ENCODE data around the gene CPXM2.

The CPXM2 gene

GRCh38 chr10:123848564-123849457 lies 42.8 kb downstream of the CPXM2 start:
- no peak for DNase-seq

GRCh38 chr10:123847686-123848432 lies 43.7 kb downstream of the CPXM2 start:
- no peak for DNase-seq

- no peak for DNase-seq
These were observed 47.8 kb downstream of the CPXM2 start for GRCh38 chr10:123843835-123844234.

GRCh38 chr10:123842692-123843385 lies 48.8 kb downstream of the CPXM2 start:
- DNase-seq, result peak in 3 of 56 donors; percentile 11 to 27 (median 16)

GRCh38 chr10:123841560-123841959 lies 50.0 kb downstream of the CPXM2 start:
- no peak for DNase-seq

- DNase-seq, result no peak
These were observed 50.5 kb downstream of the CPXM2 start for GRCh38 chr10:123841115-123841514.

GRCh38 chr10:123840714-123841113 lies 50.9 kb downstream of the CPXM2 start:
- DNase-seq, result no peak

- DNase-seq, result no peak
These were observed 52.9 kb downstream of the CPXM2 start for GRCh38 chr10:123838596-123839310.

- no peak for DNase-seq
These were observed 53.9 kb downstream of the CPXM2 start for GRCh38 chr10:123837756-123838155.

- no peak for DNase-seq
These were observed 55.0 kb downstream of the CPXM2 start for GRCh38 chr10:123836418-123837145.

- DNase-seq, result no peak
These were observed 56.0 kb downstream of the CPXM2 start for GRCh38 chr10:123835575-123835974.

- DNase-seq, result no peak
These were observed 58.3 kb downstream of the CPXM2 start for GRCh38 chr10:123833170-123833850.

- DNase-seq, result no peak
These were observed 60.3 kb downstream of the CPXM2 start for GRCh38 chr10:123831259-123831658.

- no peak for DNase-seq
These were observed 70.5 kb downstream of the CPXM2 start for GRCh38 chr10:123821136-123821535.

- DNase-seq, result no peak
These were observed 82.0 kb downstream of the CPXM2 start for GRCh38 chr10:123809632-123810031.

GRCh38 chr10:123808906-123809305 lies 82.7 kb downstream of the CPXM2 start:
- no peak for DNase-seq

- DNase-seq, result no peak
These were observed 83.3 kb downstream of the CPXM2 start for GRCh38 chr10:123808286-123808685.

- no peak for DNase-seq
These were observed 84.1 kb downstream of the CPXM2 start for GRCh38 chr10:123807444-123808035.

- DNase-seq, result no peak
These were observed 86.9 kb downstream of the CPXM2 start for GRCh38 chr10:123804716-123805115.

- no peak for DNase-seq
These were observed 90.8 kb downstream of the CPXM2 start for GRCh38 chr10:123800821-123801220.

All from amygdala (tissue), 56 donors.